IPS-NIHi11 (cell line): ENCODE results near the gene DNAAF2.
"Not testable (repeated sequence)": the region's sequence is repeated elsewhere in the genome, so short reads cannot be mapped to it uniquely, and the experiment has no call there.

Source experiments
- DNase-seq: peaks from one replicate; pipeline ENCODE4 v3.0.0; 2012; ENCODE audit warnings: mixed read lengths, low spot score

Gene DNAAF2

GRCh38 chr14:49621114-49621881 is 13.7 kb downstream of the DNAAF2 start:
- DNase-seq = no peak

GRCh38 chr14:49620182-49621113 is 14.6 kb downstream of the DNAAF2 start, which contains the start of the genes MGAT2 and RPL36AL:
Gene MGAT2, plus strand, starts transcription at chr14:49620799. Its CDS starts 470 bp downstream, at chr14:49621269.
Gene RPL36AL, minus strand, starts transcription at chr14:49620626. Its CDS starts 1,522 bp downstream, at chr14:49619104.
- DNase-seq = peak; percentile 98

- no peak for DNase-seq
Observed at GRCh38 chr14:49619730-49620129, 15.3 kb downstream of the DNAAF2 start.

GRCh38 chr14:49619273-49619672 is 15.8 kb downstream of the DNAAF2 start:
- DNase-seq = not testable (repeated sequence)

- DNase-seq = no peak
Observed at GRCh38 chr14:49617852-49618519, 17.1 kb downstream of the DNAAF2 start.

GRCh38 chr14:49615776-49616175 is 19.3 kb downstream of the DNAAF2 start:
- no peak for DNase-seq

GRCh38 chr14:49614196-49614595 is 20.8 kb downstream of the DNAAF2 start:
- DNase-seq = no peak

- no peak for DNase-seq
Observed at GRCh38 chr14:49612671-49613070, 22.4 kb downstream of the DNAAF2 start.

GRCh38 chr14:49612251-49612650 is 22.8 kb downstream of the DNAAF2 start:
- DNase-seq = no peak

- no peak for DNase-seq
Observed at GRCh38 chr14:49607583-49607982, 27.5 kb downstream of the DNAAF2 start.

GRCh38 chr14:49598485-49599300 is 36.4 kb downstream of the DNAAF2 start, which contains the start of gene LRR1:
Gene LRR1, plus strand, starts transcription at chr14:49598940. Its CDS starts 81 bp downstream, at chr14:49599021.
- peak; percentile 73 for DNase-seq

- peak; percentile 31 for DNase-seq
Observed at GRCh38 chr14:49598189-49598484, 36.9 kb downstream of the DNAAF2 start.

GRCh38 chr14:49594347-49595091 is 40.5 kb downstream of the DNAAF2 start:
- DNase-seq = no peak

GRCh38 chr14:49593016-49593415 is 42.0 kb downstream of the DNAAF2 start:
- DNase-seq = no peak

- DNase-seq = no peak
Observed at GRCh38 chr14:49589387-49589786, 45.7 kb downstream of the DNAAF2 start.

- peak; percentile 26 for DNase-seq
Observed at GRCh38 chr14:49586673-49587460, 48.2 kb downstream of the DNAAF2 start.

- peak; percentile 92 for DNase-seq
Observed at GRCh38 chr14:49585803-49586672, 49.0 kb downstream of the DNAAF2 start, which contains the start of gene RPS29. Gene RPS29, minus strand, starts transcription at chr14:49586380. Its CDS starts 34 bp downstream, at chr14:49586346.

GRCh38 chr14:49584981-49585640 is 49.9 kb downstream of the DNAAF2 start:
- DNase-seq = not testable (repeated sequence)
